ENCODE data around the gene LRRK1.

Gene LRRK1

DNA sequence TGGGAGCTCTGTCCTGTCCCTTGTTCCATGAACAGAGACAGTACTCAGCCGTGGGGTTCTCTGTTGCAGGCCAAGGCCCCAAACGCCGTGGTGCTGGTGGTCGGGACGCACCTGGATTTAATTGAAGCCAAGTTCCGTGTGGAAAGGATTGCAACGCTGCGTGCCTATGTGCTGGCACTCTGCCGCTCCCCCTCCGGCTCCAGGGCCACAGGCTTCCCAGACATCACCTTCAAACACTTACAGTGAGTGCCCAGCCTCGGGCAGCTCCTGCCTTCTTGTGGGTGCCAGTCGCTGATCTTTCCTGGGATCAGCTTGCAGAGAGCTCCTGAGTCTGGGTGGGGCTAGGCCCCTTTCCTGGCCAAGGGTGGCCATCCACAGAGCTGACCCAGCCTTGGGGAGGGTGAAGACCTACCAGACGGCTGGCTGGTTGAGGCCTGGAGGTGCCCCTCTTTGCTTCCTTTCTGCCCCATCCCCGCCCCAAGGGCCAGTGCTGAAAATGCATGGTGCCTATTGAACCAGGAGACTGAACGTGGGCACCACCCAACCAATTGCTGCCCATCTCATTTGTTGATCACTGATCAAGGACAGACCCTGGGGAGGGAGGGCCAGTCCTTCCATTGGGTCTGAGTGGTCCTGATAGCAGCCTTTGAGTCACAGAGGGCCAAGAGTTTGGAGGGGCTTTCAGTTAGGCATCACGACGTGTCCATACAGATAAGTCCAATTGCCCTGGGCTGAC lies 106.9 kb downstream of the LRRK1 start:
- no peak for DNase-seq (ENCODE audit: low read depth, low spot score)
- no peak overlapping the region for H3K4me3 ChIP-seq (ENCODE audit: low read length)

DNA sequence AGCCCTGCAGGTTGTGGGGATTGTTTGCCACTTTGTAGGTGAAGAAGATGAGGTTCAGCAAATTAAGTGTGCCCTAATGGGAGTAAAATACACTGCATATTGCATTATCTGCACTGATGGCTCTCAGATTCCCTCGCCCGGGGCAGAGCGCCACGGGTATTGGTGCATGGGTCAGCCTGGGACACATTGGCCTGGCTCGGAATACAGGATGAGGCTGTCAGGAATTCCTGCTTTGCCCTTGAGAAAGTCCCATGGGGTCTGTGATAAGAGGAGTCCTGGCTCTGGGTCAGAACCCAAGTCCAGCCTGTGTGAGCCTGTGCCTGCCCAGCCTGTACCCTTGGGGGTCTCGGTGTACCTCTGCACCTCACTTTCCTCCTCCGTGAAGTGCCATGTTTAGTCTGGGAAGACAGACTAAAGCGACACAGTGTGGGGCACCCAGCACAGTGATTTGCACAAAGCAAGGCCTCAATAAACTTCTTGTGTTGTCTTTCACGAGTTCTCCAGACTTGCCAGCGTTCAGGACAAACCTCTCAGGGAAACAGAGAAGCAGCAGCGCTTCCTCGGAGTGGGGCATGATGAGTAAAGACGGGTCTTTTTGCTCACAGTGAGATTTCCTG lies 107.6 kb downstream of the LRRK1 start:
- H3K4me3 ChIP-seq (ENCODE audit: low read length), result no peak overlapping the region
- no peak for DNase-seq (ENCODE audit: low read depth, low spot score)

DNA sequence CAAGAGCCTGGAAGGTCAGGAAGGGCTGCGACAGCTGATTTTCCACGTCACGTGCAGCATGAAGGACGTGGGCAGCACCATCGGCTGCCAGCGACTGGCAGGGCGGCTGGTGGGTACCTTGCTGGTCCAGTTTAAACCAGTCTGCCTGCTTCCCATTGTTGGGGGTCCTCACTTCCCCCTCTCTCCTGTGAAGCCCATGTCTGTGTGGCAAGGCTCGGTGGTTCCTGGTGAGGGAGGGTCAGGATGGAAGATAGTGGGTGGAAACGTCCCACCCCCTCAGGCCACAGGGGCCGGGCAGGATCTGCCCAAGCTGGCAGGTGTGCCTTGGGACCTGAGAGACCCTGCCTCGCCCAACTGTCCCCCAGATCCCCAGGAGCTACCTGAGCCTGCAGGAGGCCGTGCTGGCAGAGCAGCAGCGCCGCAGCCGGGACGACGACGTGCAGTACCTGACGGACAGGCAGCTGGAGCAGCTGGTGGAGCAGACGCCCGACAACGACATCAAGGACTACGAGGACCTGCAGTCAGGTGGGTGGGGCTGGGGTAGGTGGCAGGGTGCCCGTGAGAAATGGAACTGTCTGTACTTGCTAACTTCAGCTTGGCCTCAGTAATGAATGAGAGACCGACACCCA lies 108.2 kb downstream of the LRRK1 start:
- DNase-seq (ENCODE audit: low read depth, low spot score), result no peak
- no peak overlapping the region for H3K4me3 ChIP-seq (ENCODE audit: low read length)

DNA sequence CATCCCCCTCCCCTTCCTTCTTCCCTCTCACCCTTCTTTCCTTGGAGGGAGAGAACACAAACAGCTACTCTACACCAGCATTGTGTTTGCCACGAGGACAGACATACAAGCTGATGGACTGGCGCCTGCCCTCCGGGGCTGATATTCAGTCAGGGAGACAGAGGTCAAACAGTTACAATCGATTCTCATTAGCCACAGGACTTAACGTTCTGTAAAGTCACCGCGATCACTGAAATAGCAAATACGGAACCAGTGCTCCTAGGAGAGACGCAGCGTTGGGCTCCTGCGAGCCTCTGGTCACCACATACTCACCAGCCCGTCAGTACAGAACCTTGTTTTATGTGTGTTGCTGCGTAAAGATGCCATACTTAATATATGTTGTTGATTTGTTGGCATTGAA lies 108.8 kb downstream of the LRRK1 start:
- DNase-seq (ENCODE audit: low read depth, low spot score), result no peak
- H3K4me3 ChIP-seq (ENCODE audit: low read length), result no peak overlapping the region

DNA sequence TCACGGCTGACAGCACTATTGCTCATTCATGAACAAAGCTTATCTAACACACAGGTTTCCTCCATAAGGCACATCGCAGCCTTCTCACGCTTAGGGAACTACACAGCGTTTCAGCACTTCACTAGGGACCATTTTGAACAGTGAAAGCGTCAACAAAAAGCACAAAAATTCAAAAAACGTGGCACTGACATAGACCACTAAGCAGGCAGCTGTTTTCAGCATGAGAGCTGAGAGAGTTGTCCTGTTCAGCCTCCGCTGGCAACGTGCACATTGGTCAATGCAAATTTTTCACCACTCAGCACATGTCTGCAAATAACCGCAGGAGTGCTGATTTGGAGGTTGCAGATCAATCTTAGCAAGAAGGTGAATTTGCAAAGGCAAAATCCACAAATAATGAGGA lies 109.2 kb downstream of the LRRK1 start:
- DNase-seq (ENCODE audit: low read depth, low spot score), result no peak
- no peak overlapping the region for H3K4me3 ChIP-seq (ENCODE audit: low read length)

DNA sequence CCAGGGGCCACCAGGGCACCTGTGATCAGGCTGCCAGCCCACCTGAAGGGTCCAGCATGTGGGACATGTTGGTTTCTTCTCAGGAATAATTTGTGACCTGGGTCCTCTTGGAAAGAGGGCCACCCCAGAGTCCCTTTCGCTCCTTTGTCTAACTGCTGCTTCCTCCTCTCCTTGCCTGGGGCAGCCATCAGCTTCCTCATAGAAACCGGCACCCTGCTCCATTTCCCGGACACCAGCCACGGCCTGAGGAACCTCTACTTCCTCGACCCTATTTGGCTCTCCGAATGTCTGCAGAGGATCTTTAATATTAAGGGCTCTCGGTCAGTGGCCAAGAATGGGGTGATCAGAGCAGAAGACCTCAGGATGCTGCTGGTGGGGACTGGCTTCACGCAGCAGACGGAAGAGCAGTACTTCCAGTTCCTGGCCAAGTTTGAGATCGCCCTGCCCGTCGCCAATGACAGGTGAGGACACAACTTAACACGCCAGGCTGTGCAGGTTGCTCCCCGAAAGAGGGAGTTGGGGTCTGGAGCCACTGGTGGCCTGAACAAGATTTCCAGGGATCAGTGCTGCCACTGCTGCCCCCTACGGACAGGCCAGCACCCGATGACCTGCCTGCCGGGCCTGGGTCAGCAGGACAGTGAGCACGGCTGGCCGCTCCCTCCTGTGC lies 109.7 kb downstream of the LRRK1 start:
- no peak for DNase-seq (ENCODE audit: low read depth, low spot score)
- no peak overlapping the region for H3K4me3 ChIP-seq (ENCODE audit: low read length)

DNA sequence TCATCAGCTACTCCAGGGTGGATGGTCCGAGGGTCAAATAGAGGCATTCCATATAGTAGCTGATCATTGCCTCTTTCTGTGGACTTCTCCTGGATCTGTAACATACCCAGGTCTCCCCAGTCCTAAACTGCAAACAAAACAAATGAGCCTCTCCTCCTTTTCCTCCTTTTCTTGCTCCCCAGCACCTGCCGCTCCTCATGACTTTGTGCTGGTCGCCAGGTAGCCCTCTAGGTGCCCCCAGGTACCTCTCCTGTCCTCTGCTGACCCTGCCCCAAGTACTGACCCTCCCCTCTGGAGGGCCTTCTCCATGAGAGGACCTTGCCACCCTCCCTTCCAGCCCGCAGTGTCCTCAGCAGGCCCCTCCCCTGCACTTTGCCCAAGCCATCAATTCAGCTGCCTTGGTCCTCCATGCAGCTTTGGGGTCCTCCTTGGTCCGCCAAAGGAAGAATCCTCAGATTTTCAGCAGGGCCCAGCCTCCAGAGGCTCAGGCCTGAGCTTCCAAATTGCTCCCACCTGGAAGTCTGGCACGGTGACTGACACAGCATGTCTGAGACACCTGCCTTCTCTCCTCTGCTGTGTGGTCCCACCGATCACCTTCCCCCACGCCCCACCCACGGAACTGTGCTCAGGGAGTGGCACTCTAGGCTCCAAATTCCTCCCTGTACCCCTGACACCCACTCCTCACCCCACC lies 111.0 kb downstream of the LRRK1 start:
- no peak overlapping the region for H3K4me3 ChIP-seq (ENCODE audit: low read length)
- no peak for DNase-seq (ENCODE audit: low read depth, low spot score)

DNA sequence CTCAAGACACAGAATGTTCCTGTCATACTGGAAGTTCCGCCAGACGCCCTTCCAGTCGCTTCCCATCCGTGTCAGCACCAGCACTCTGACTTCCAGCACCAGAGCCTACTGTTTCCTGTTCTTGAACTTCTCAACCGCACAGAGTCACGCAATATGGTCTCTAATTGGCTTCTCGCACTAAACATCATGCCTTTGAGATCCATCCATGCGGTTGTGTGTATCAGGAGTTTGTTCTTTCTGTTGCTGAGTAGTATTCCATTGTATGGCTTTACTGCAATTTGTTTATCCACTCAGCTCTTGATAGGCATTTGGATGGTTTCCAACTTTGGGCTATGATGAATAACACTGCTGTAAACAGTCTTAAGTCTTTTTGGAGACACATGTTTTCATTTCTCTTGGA lies 112.1 kb downstream of the LRRK1 start:
- H3K4me3 ChIP-seq (ENCODE audit: low read length), result no peak overlapping the region

DNA sequence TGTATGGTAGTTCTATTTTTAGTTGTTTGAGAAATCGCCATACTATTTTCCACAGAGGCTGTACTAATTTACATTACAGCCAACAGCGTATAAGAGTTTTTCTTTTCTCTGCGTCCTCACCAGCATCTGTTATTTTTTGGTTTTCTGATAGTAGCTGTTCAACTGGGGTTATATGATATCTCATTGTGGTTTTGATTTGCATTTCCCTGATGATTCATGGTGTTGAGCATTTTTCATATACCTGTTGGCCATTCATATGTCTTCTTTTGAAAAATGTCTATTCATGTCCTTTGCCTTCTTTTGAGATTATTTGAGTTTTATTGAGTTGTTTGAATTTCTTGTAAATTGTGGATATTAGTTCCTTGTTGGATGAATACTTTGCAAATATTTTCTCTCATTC lies 114.6 kb downstream of the LRRK1 start:
- no peak overlapping the region for H3K4me3 ChIP-seq (ENCODE audit: low read length)
- no peak for DNase-seq (ENCODE audit: low read depth, low spot score)

More for the DNA sequence above, 112.1 kb downstream of the LRRK1 start:
- DNase-seq (ENCODE audit: low read depth, low spot score), result no peak

DNA sequence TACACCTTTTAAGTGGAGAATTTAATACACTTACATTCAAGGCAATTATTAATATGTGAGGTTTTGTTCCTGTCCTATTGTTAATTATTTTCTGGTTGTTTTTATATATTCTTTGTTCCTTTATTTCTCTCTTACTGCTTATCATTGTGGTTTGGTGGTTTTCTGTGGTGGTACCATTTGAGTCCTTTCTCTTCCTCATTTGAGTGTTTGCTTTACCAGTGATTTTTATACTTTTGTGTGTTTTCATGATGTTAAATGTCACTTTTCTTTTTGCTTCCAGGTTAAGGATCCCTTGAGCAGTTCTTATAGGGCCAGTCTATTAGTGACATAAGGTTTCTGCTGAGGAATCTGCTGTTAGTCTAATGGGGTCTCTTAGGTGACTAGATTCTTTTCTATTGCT lies 116.5 kb downstream of the LRRK1 start:
- DNase-seq (ENCODE audit: low read depth, low spot score), result no peak

DNA sequence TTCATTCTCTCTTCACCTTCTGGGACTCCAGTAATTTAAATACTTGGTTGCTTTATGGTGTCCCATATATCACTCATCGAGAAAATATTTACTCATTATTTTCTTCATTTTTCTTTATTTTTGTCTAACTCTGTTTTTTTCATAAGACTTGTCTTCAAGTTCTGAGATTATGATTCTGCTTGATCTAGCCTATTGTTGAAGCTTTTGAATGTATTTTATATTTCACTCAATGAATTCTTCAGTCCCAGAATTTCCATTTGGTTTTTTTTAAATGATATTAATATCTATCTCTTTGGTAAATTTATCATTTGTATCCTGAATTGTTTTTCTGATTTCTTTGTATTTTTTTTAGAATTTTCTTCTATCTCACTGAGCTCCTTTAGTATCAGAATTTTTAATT lies 117.0 kb downstream of the LRRK1 start:
- no peak overlapping the region for H3K4me3 ChIP-seq (ENCODE audit: low read length)
- DNase-seq (ENCODE audit: low read depth, low spot score), result no peak

More for the DNA sequence above, 116.5 kb downstream of the LRRK1 start:
- no peak overlapping the region for H3K4me3 ChIP-seq (ENCODE audit: low read length)

DNA sequence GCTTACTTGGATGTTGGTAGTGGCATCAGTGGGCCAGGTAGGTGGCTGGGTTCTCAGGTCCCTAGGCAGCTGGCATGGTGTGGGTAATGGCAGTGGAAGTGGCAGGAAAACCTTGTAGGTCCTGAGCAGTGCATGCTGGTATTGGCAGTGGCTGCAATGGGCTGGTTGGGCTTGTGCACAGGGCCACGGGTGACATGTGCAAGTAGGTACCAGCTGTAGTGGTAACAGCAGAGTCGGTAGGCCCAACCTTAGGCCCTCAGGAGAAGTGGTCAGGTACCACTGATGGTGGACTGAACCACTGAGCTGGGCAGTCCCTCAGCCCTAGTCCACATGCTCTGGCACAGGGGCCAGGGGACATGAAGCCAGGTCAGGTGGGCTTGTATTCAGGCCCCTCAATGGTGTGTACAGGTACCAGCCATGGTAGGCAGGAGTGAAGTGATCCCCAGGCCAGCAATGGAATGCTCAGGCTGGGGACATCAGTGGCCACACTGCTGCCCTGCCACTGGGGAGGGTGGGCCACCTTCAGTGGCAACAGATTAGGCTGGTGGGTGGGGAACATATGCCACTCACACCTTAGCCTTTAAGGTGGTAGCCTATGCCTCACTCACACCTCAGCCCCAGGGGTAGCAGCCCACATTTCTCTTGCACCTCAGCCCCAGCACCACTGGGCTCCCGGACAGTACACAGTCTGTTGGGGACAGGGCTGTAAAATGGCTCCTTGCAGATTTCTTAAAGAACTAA lies 118.1 kb downstream of the LRRK1 start:
- no peak overlapping the region for H3K4me3 ChIP-seq (ENCODE audit: low read length)
- DNase-seq (ENCODE audit: low read depth, low spot score), result no peak

DNA sequence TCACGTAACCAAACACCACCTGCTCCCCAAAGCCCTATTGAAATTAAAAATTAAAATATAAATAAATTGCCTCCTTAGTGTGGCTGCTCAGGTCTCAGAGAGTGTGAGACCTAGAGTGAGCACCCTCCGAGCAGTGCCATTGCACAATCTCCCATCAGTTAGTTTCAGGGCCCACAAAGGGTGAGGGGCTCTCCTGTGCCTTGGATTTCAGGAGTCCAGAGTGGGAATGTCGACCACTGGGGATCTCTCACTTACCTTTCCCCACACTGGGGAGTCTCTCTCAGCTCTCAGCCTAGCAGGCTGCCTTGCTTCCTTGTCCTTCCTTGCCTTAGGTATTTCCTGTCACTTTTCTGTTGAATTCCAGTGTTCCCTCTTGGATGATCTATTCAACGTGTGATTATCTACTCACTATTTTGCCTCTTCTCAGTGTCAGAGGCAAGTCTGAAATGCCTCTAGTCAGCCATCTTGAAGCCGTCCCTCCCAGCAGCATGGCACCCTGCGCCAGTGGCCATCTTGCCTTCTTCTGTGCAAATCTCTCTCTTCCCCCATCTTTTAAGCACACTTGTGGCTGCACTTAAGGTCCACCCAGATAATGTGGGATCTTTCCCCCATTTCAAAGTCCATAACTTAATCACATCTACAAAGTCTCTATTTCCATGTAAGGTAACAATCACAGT lies 119.3 kb downstream of the LRRK1 start:
- H3K4me3 ChIP-seq (ENCODE audit: low read length), result no peak overlapping the region
- no peak for DNase-seq (ENCODE audit: low read depth, low spot score)

DNA sequence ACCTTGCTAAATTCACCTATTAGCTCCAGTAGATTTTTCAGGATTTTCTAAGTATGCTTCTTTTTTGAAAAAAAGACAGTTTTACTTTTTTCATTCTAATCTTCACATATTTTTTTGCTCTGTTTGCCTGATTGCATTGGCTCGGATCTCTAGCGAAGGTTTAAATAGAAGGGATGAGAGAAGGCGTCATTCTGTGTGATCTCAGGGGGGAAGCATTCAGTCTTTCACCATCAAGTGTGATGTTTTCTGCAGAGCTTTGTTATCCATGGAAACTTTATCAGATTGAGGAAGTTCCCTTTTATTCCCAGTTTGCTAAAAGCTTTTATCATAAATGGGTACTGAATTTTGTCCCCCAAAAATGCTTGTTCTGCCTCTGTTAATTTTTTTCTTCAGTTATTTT lies 120.3 kb downstream of the LRRK1 start:
- no peak for DNase-seq (ENCODE audit: low read depth, low spot score)
- no peak overlapping the region for H3K4me3 ChIP-seq (ENCODE audit: low read length)

DNA sequence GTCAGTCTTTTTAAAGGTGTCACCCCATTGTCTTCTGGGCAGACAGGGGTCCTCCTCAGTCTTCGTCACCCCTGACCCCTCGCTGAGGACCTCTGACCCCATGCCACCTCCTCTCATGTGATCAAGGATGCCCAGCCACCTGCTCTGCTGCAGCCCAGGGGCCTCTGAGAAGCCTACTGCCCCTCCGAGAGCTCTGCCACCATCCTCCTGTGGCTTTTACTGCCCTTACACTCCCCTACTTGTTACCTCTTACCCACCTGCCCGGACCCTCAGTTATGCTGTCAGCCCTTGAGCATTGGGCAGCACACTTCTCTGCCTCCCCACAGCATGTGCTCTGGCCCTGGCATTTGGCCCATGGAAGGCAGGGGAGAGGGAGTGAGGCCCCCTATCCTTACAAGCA lies 123.2 kb downstream of the LRRK1 start:
- no peak for DNase-seq (ENCODE audit: low read depth, low spot score)
- no peak overlapping the region for H3K4me3 ChIP-seq (ENCODE audit: low read length)

DNA sequence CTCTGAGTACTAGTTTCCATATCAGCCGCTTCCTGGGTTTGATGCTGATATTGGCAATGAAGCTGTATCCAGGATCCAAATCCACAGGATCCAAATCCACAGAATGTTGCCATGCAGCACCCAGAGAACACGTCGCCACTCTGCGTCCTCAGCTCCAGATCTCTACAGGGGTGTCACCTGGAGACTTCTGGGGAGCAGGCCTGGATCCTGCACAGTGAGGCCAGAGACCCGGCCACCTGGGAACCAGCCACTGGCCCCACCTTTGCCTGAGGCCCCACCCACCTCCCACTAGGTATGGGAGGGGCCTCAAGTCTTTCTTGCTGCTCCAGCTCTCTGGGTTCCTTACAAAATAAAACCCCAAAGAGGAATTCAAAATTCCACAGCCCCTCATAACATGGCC lies 123.9 kb downstream of the LRRK1 start:
- H3K4me3 ChIP-seq (ENCODE audit: low read length), result no peak overlapping the region
- no peak for DNase-seq (ENCODE audit: low read depth, low spot score)

DNA sequence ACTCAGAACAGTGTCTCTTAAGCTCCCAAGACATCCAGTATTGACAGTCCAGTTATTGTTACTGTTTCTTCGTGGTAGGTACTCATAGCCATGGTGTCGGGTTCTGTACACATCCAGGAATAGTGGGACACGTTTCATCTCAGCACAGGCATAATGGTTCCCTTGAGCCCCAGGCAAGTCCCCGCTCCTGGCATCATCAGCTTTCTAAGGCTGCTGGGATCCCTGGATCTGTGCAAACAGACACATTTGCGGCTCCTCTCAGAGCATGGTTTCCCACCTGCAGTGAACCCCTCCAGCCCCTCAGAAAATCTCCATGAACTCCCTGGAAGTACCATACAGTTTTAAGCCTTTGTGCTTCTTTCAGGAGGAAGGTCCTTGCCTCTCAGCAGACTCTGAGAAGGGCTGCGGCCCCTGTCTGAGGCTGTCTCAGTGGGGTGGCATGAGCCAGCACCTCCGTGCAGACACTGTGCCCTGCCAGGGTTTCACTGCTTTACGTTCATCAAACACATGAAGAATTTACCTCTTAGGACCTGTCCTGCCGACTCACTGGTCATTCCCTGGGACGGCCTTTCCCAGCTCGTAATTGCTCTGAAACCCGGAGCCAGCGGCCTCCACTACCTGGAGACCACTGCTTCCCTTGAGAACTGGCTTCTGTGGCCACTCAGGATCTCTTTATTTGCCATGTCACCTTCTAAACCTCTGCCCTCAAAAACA lies 124.9 kb downstream of the LRRK1 start:
- DNase-seq (ENCODE audit: low read depth, low spot score), result no peak
- H3K4me3 ChIP-seq (ENCODE audit: low read length), result no peak overlapping the region

All from Jurkat, Clone E6-1 (cell line).